Measurements from ENCODE around the gene ADPRHL1.
"Not testable (repeated sequence)": the region's sequence is repeated elsewhere in the genome, so short reads cannot be mapped to it uniquely, and the experiment has no call there.

ADPRHL1 gene

GRCh38 chr13:113371061-113371460 lies 82.2 kb downstream of the ADPRHL1 start:
- DNase-seq (ENCODE audit: low spot score): no peak

GRCh38 chr13:113369881-113370280 lies 83.4 kb downstream of the ADPRHL1 start:
- no peak for DNase-seq (ENCODE audit: low spot score)

GRCh38 chr13:113369189-113369588 lies 84.1 kb downstream of the ADPRHL1 start:
- no peak for DNase-seq (ENCODE audit: low spot score)

- DNase-seq (ENCODE audit: low spot score): not testable (repeated sequence)
Measured at GRCh38 chr13:113368353-113368752, 84.9 kb downstream of the ADPRHL1 start.

GRCh38 chr13:113367771-113368170 lies 85.5 kb downstream of the ADPRHL1 start:
- DNase-seq (ENCODE audit: low spot score): no peak

- DNase-seq (ENCODE audit: low spot score): no peak
Measured at GRCh38 chr13:113367020-113367560, 86.2 kb downstream of the ADPRHL1 start.

- no peak for DNase-seq (ENCODE audit: low spot score)
Measured at GRCh38 chr13:113365971-113366588, 87.2 kb downstream of the ADPRHL1 start.

GRCh38 chr13:113365583-113365970 lies 87.7 kb downstream of the ADPRHL1 start:
- DNase-seq (ENCODE audit: low spot score): no peak

GRCh38 chr13:113364901-113365582 lies 88.2 kb downstream of the ADPRHL1 start:
- no peak for DNase-seq (ENCODE audit: low spot score)

GRCh38 chr13:113364311-113364889 lies 88.9 kb downstream of the ADPRHL1 start:
- no peak for DNase-seq (ENCODE audit: low spot score)

GRCh38 chr13:113361406-113361805 lies 91.9 kb downstream of the ADPRHL1 start:
- no peak for DNase-seq (ENCODE audit: low spot score)

GRCh38 chr13:113360446-113360845 lies 92.8 kb downstream of the ADPRHL1 start:
- DNase-seq (ENCODE audit: low spot score): no peak

GRCh38 chr13:113359571-113359970 lies 93.7 kb downstream of the ADPRHL1 start:
- DNase-seq (ENCODE audit: low spot score): no peak

GRCh38 chr13:113358653-113359190 lies 94.6 kb downstream of the ADPRHL1 start:
- DNase-seq (ENCODE audit: low spot score): no peak

- no peak for DNase-seq (ENCODE audit: low spot score)
Measured at GRCh38 chr13:113357529-113357928, 95.8 kb downstream of the ADPRHL1 start.

GRCh38 chr13:113356596-113356995 lies 96.7 kb downstream of the ADPRHL1 start:
- DNase-seq (ENCODE audit: low spot score): no peak

GRCh38 chr13:113355621-113356020 lies 97.7 kb downstream of the ADPRHL1 start:
- no peak for DNase-seq (ENCODE audit: low spot score)

GRCh38 chr13:113354831-113355610 lies 98.3 kb downstream of the ADPRHL1 start:
- DNase-seq (ENCODE audit: low spot score): no peak

GRCh38 chr13:113353254-113353653 lies 100.0 kb downstream of the ADPRHL1 start:
- no peak for DNase-seq (ENCODE audit: low spot score)

GRCh38 chr13:113351514-113352026 lies 101.7 kb downstream of the ADPRHL1 start:
- DNase-seq (ENCODE audit: low spot score): no peak

GRCh38 chr13:113350938-113351335 lies 102.4 kb downstream of the ADPRHL1 start:
- no peak for DNase-seq (ENCODE audit: low spot score)

All from putamen (tissue), 1 donor.